Heart right ventricle (tissue), 16 donors: ENCODE data around the gene KMT2C. TPM values are rescaled to one million over a fixed set of nuclear protein-coding genes. Genes with fewer than 3 reads are reported as not detected.

Experiments
- ATAC-seq, 8 donors: fragments of 200-7000 bp; cut with Tn5 transposase; one replicate each; pipeline ENCODE4 v1.9.1; 2020; ENCODE audit warnings: mild to moderate bottlenecking in 8 of 8, moderate library complexity in 8 of 8, moderate number of reproducible peaks in 1 of 8
- DNase-seq, 2 donors: peaks; one replicate each; pipeline ENCODE4 v3.0.0-alpha.2; 2020
- H3K27ac ChIP-seq, 10 donors: fragments of 200-600 bp; sonication (generic) in 2 of 10; one replicate each; pipeline versions ENCODE4 v1.5.0 to v1.8.0; 2020 to 2022; ENCODE audit warnings: mild to moderate bottlenecking in 3 of 10
- H3K27me3 ChIP-seq, 7 donors: fragments of 200-600 bp; one replicate each; pipeline ENCODE4 v1.8.0; 2021 to 2022; ENCODE audit warnings: mild to moderate bottlenecking in 2 of 7
- H3K36me3 ChIP-seq, 9 donors: fragments of 200-600 bp; sonication (generic) in 1 of 9; one replicate each; pipeline versions ENCODE4 v1.5.0 to v1.8.0; 2020 to 2022; ENCODE audit warnings: mild to moderate bottlenecking in 2 of 9
- H3K4me1 ChIP-seq, 9 donors: fragments of 200-600 bp; sonication (generic) in 1 of 9; one replicate each; pipeline versions ENCODE4 v1.5.0 to v1.8.0; 2020 to 2022; ENCODE audit warnings: mild to moderate bottlenecking in 4 of 9
- H3K4me3 ChIP-seq, 10 donors: fragments of 200-600 bp; sonication (generic) in 2 of 10; one replicate each; pipeline versions ENCODE4 v1.5.0 to v1.8.0; 2020 to 2022; ENCODE audit warnings: mild to moderate bottlenecking in 7 of 10, moderate library complexity in 2 of 10
- H3K9me3 ChIP-seq, 11 donors: fragments of 200-600 bp in 10 of 11; sonication (generic) in 2 of 11; one replicate each; pipeline versions ENCODE4 v1.5.0 to v1.8.0; 2013 to 2022; ENCODE audit warnings: mild to moderate bottlenecking in 2 of 11, control low read depth in 1 of 11, moderate library complexity in 1 of 11
- CTCF ChIP-seq, 9 donors: fragments of 200-600 bp; sonication (generic) in 2 of 9; IDR thresholded peaks; one replicate each; pipeline versions ENCODE4 v1.5.0 to v1.8.0; 2021 to 2022; ENCODE audit warnings: antibody characterized with exemption in 9 of 9, mild to moderate bottlenecking in 5 of 9, moderate library complexity in 1 of 9
- whole genome bisulfite sequencing, 2 donors: extraction: QIAGEN DNeasy Blood & Tissue Kit; methylation state at CpG; one replicate each; pipeline ENCODE4 v1.1.7; 2013; ENCODE audit warnings: inconsistent platforms in 1 of 2; 5-methylcytosine and 5-hydroxymethylcytosine counted together
- intact Hi-C, 10 donors: fragments of 100-400 bp; cut with DNase I; formaldehyde crosslinking; loops; one replicate each; pipeline versions ENCODE4 v1.11.1 to v1.14.2; 2022
- polyA plus RNA-seq, 2 donors: library from polyadenylated mRNA; stranded (reverse); fragments of 200-250 nt; gene quantifications; one replicate each; pipeline ENCODE4 v1.2.3, GENCODE V29; 2013
- total RNA-seq, 10 donors: library from RNA; stranded (reverse); fragmentation: NEBNext Ultra II Directional in 3 of 10; extraction: Animal tissue kit (Norgen Biotek cat#: 25700) in 3 of 10; gene quantifications; one replicate each; pipeline versions ENCODE4 v1.2.1 to v1.2.4, GENCODE V29; 2021 to 2023
- donor health status: Arrhythmogenic right ventricular cardiomyopathy.
- donor health status: ischemic (EF 13 %, LVEDD 7.1; RV severe dilation, severe dysfunction).
- donor health status: healthy with polysubstance abuse.
- donor health status: DM: no; HTN: yes; CAD: no.
- donor health status: DM: no; HTN: no; CAD: no.
- donor health status: ischemic (EF 25% LVEDD 6.9; RV normal size, moderate dysfunction).
- donor health status: ischemic (EF 25% LVEDD 5.7; RV mildly dilated, moderate dysfunction).
- donor health status: healthy.
- donor health status: DM: yes; HTN: yes; CAD: no.
- donor health status: Ischemic cardiomyopathy.
- donor health status: ischemic (EF 35%, LVEDD 5.7; RV mildly dilated, moderate dysfunction).
- donor health status: nonischemic (EF 11% LVEDD 7.7; RV severe dilation, severe dysfunction).
- donor health status: DM: yes; HTN: yes; CAD: no.
- donor health status: PGD.
- donor health status: ischemic (EF 29% LVEDD 5.4; RV normal size, mild dysfunction).
- donor health status: nonischemic (EF 23%, LVEDD 6.1; RV moderate dilation, normal function).

KMT2C gene
- total and polyA plus RNA-seq, 12 donors, result 5.5 to 54.3 (median 46.3) TPM

DNA sequence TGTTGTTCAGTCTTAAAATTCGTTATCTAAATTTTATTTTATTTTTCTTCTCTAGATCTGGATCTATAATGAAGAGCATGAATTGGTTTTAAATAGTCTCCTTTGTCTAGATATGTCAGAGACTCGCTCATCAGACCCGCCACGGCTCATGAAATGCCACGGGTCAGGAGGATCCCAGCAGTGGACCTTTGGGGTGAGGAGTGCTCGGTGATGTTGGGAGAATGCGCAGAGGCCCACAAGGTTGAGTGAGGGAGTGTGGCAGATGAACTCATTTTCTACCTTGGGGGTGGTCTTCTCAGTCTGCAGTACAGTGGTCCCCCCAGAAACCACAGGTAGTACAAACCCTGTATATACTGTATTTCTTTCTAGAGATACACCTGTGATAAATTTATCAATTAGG is 315.0 kb downstream of the KMT2C start:
- WGBS, 2 donors, result 96 to 97% methylated on average over 7 of the region's 7 CpGs

GRCh38 chr7:152120210-152120609 is 315.6 kb downstream of the KMT2C start:
- no peak overlapping the region for H3K4me3 ChIP-seq
- H3K4me1 ChIP-seq, result no peaks in the 10 kb centered on the region
- intact Hi-C loops, result no loop called here
- ATAC-seq (no peak), DNase-seq (no peak)
- no peak overlapping the region for H3K27ac ChIP-seq
- peaks cover 0 to 100% (median 35%) of the 10 kb centered on the region in 9 donors for H3K36me3 ChIP-seq
- peaks cover 0 to 12% (median 5%) of the 10 kb centered on the region in 11 donors for H3K9me3 ChIP-seq
- no peaks in the 10 kb centered on the region for H3K27me3 ChIP-seq
- WGBS, 2 donors, result 93% methylated on average over 6 of the region's 6 CpGs
- no peak for TF ChIP-seq CTCF (IDR thresholded peaks at IDR 0.05)

More for the DNA sequence above, 315.0 kb downstream of the KMT2C start:
- Histone ChIP-seq H3K27me3 (no peaks in the 10 kb centered on the region), H3K27ac (no peak overlapping the region), H3K36me3 (peaks cover 0 to 100% (median 35%) of the 10 kb centered on the region in 9 donors), H3K9me3 (peaks cover 0 to 15% (median 5%) of the 10 kb centered on the region in 11 donors), H3K4me3 (no peak overlapping the region), H3K4me1 (no peaks in the 10 kb centered on the region)
- intact Hi-C loops, result no loop called here
- TF ChIP-seq CTCF (IDR thresholded peaks at IDR 0.05), result no peak
- DNase-seq (no peak), ATAC-seq (no peak)

- Histone ChIP-seq H3K27ac (no peak overlapping the region), H3K27me3 (no peaks in the 10 kb centered on the region), H3K9me3 (no peaks in the 10 kb centered on the region), H3K4me1 (no peaks in the 10 kb centered on the region), H3K36me3 (peaks cover 0 to 96% (median 47%) of the 10 kb centered on the region in 9 donors), H3K4me3 (no peak overlapping the region)
- WGBS, 2 donors, result 92 to 96% methylated on average over 8 of the region's 8 CpGs
- DNase-seq (no peak), ATAC-seq (no peak)
- intact Hi-C loops, result no loop called here
- no peak for TF ChIP-seq CTCF (IDR thresholded peaks at IDR 0.05)
These were observed 318.4 kb downstream of the KMT2C start for GRCh38 chr7:152117356-152117755.

- DNase-seq (no peak), ATAC-seq (no peak)
- no peaks in the 10 kb centered on the region for H3K27me3 ChIP-seq
- no peak overlapping the region for H3K4me3 ChIP-seq
- intact Hi-C loops, result no loop called here
- H3K9me3 ChIP-seq, result no peaks in the 10 kb centered on the region
- TF ChIP-seq CTCF (IDR thresholded peaks at IDR 0.05), result no peak
- WGBS, 2 donors, result 93 to 94% methylated on average over 9 of the region's 9 CpGs
- peaks cover 0 to 94% (median 43%) of the 10 kb centered on the region in 9 donors for H3K36me3 ChIP-seq
- H3K4me1 ChIP-seq, result no peaks in the 10 kb centered on the region
- no peak overlapping the region for H3K27ac ChIP-seq
These were observed 320.6 kb downstream of the KMT2C start for GRCh38 chr7:152115021-152115718.
